CD14-positive monocyte (primary cell): ENCODE results near the gene TMEM222. TPM values are rescaled to one million over a fixed set of nuclear protein-coding genes. Genes with fewer than 3 reads are reported as not detected.

Experiments
- DNase-seq, 3 donors: peaks; one replicate each; pipeline ENCODE4 v3.0.0-alpha.2; 2011 to 2022
- H2AFZ ChIP-seq: 2 replicates; pipeline ENCODE4 v1.6.0; 2012; ENCODE audit warnings: mild to moderate bottlenecking, low read depth, low read length, inconsistent platforms; ENCODE audit not compliant: insufficient read depth, poor library complexity, severe bottlenecking
- H3K27ac ChIP-seq, 2 donors: 1 replicate in 1 of 2; 2 replicates in 1 of 2; pipeline ENCODE4 v1.5.1; 2012 to 2013; ENCODE audit warnings: low read length in 2 of 2, control low read depth in 1 of 2, inconsistent platforms in 1 of 2, low read depth in 1 of 2, mild to moderate bottlenecking in 1 of 2
- H3K27me3 ChIP-seq, 2 donors: one replicate each; pipeline versions ENCODE4 v1.6.0 to v1.6.1; 2011 to 2013; ENCODE audit warnings: low read length in 2 of 2; ENCODE audit not compliant: control insufficient read depth in 2 of 2, insufficient read depth in 2 of 2
- H3K36me3 ChIP-seq, 2 donors: replicated peaks in 1 of 2; 1 replicate in 1 of 2; 2 replicates in 1 of 2; pipeline versions ENCODE4 v1.5.1 to v1.6.1; 2012 to 2013; ENCODE audit warnings: low read length in 2 of 2, control low read depth in 1 of 2, inconsistent platforms in 1 of 2, mild to moderate bottlenecking in 1 of 2; ENCODE audit not compliant: insufficient read depth in 2 of 2, control insufficient read depth in 1 of 2
- H3K4me1 ChIP-seq, 2 donors: 1 replicate in 1 of 2; 2 replicates in 1 of 2; pipeline versions ENCODE4 v1.5.1 to v1.6.1; 2012 to 2013; ENCODE audit warnings: low read length in 2 of 2, control low read depth in 1 of 2, inconsistent platforms in 1 of 2, mild to moderate bottlenecking in 1 of 2, moderate library complexity in 1 of 2; ENCODE audit not compliant: insufficient read depth in 2 of 2, control insufficient read depth in 1 of 2
- H3K4me2 ChIP-seq: replicated peaks from 2 replicates; pipeline ENCODE3; 2012; ENCODE audit warnings: low read length, moderate library complexity, mild to moderate bottlenecking; ENCODE audit not compliant: poor library complexity, severe bottlenecking; ENCODE audit errors: extremely low read depth
- H3K4me3 ChIP-seq, 3 experiments: fragments of 200-600 bp in 1 of 3; sonication (generic) in 1 of 3; replicated peaks in 1 of 3; 1 replicate in 2 of 3; 2 replicates in 1 of 3; pipeline ENCODE4 v1.5.1; 2011 to 2013; ENCODE audit warnings: low read length in 3 of 3, mild to moderate bottlenecking in 3 of 3, control low read depth in 2 of 3, low read depth in 2 of 3, inconsistent platforms in 1 of 3, moderate library complexity in 1 of 3
- H3K79me2 ChIP-seq: 2 replicates; pipeline ENCODE4 v1.6.0; 2012; ENCODE audit warnings: mild to moderate bottlenecking, control low read depth, inconsistent platforms, low read length, moderate library complexity; ENCODE audit not compliant: insufficient read depth
- H3K9ac ChIP-seq: 2 replicates; pipeline ENCODE4 v1.6.0; 2017; ENCODE audit warnings: low read length, mild to moderate bottlenecking; ENCODE audit not compliant: insufficient read depth, poor library complexity, severe bottlenecking
- H3K9me3 ChIP-seq, 2 donors: replicated peaks in 1 of 2; 1 replicate in 1 of 2; 2 replicates in 1 of 2; pipeline versions ENCODE4 v1.5.1 to v1.6.1; 2012 to 2013; ENCODE audit warnings: low read length in 2 of 2, control low read depth in 1 of 2; ENCODE audit not compliant: control insufficient read depth in 1 of 2, insufficient read depth in 1 of 2
- H4K20me1 ChIP-seq: 2 replicates; pipeline ENCODE4 v1.6.0; 2012; ENCODE audit warnings: mild to moderate bottlenecking, low read length, control low read depth, moderate library complexity; ENCODE audit not compliant: insufficient read depth
- H3K27ac Mint-ChIP-seq, 7 donors: one replicate each; pipeline ENCODE4 v1.8.0; 2020; ENCODE audit warnings: mild to moderate bottlenecking in 7 of 7, mixed read lengths in 7 of 7, moderate library complexity in 6 of 7, inconsistent platforms in 2 of 7
- H3K27me3 Mint-ChIP-seq, 3 donors: one replicate each; pipeline ENCODE4 v1.8.0; 2021 to 2022; ENCODE audit warnings: low read depth in 3 of 3, mild to moderate bottlenecking in 3 of 3, mixed read lengths in 3 of 3, moderate library complexity in 3 of 3, inconsistent platforms in 1 of 3
- H3K36me3 Mint-ChIP-seq, 2 donors: one replicate each; pipeline ENCODE4 v1.8.0; 2020; ENCODE audit warnings: mixed read lengths in 2 of 2, inconsistent platforms in 1 of 2, mild to moderate bottlenecking in 1 of 2
- H3K4me1 Mint-ChIP-seq: one replicate; pipeline ENCODE4 v1.8.0; 2020; ENCODE audit warnings: mild to moderate bottlenecking, mixed read lengths
- H3K4me3 Mint-ChIP-seq, 2 donors: one replicate each; pipeline ENCODE4 v1.8.0; 2020; ENCODE audit warnings: mild to moderate bottlenecking in 2 of 2, mixed read lengths in 2 of 2, moderate library complexity in 1 of 2
- H3K9me3 Mint-ChIP-seq, 7 donors: one replicate each; pipeline ENCODE4 v1.8.0; 2020 to 2022; ENCODE audit warnings: mixed read lengths in 7 of 7, mild to moderate bottlenecking in 6 of 7, moderate library complexity in 6 of 7, inconsistent platforms in 2 of 7
- WGBS: methylation state at CpG from one replicate; pipeline ENCODE4 v1.1.5; 2013; ENCODE audit warnings: missing lambda C conversion rate; ENCODE audit not compliant: insufficient coverage; 5-methylcytosine and 5-hydroxymethylcytosine counted together
- intact Hi-C, 2 donors: fragments of 100-400 bp; cut with micrococcal nuclease; formaldehyde crosslinking; loops; one replicate each; pipeline versions ENCODE4 v1.15.0 to v1.15.1; 2023
- polyA plus RNA-seq, 3 donors: library from polyadenylated mRNA; depleted of rRNA in 1 of 3; unstranded in 2 of 3; stranded (reverse) in 1 of 3; fragments of 300-500 nt in 2 of 3; fragments of >200 nt in 1 of 3; fragmentation: Illumina TruSeq in 2 of 3; gene quantifications; 1 replicate in 2 of 3; 2 replicates in 1 of 3; pipeline ENCODE4 v1.2.3, GENCODE V29; 2012 to 2021
- TF ChIP-seq, protein P1 (sequence below): fragments of 200-600 bp; IDR thresholded peaks from one replicate; pipeline ENCODE4 v1.8.0; 2022; ENCODE audit warnings: antibody characterized with exemption, mild to moderate bottlenecking

The TMEM222 gene
- polyA plus RNA-seq, 3 donors = 23.2 to 29.0 (median 24.6) TPM

- peaks cover 11% of the 10 kb centered on the region for H4K20me1 ChIP-seq
- peaks cover 0 to 1% (median 0%) of the 10 kb centered on the region in 3 donors for H3K27me3 Mint-ChIP-seq
- no peak overlapping the region for H3K4me2 ChIP-seq
- peaks cover 66 to 85% of the 10 kb centered on the region in 2 donors for H3K36me3 ChIP-seq
- no peak overlapping the region for H3K4me3 Mint-ChIP-seq
- no peak overlapping the region for H3K27ac Mint-ChIP-seq
- no peak overlapping the region for H3K27ac ChIP-seq
- intact Hi-C loops = loop anchor here in 1 of 2 donors (10.0 kb wide), 1 partner anchor 249 kb away; no protein-coding TSS in a partner anchor
- no peak overlapping the region for H3K9ac ChIP-seq
- peaks cover 73 to 95% of the 10 kb centered on the region in 2 donors for H3K36me3 Mint-ChIP-seq
- TF ChIP-seq, protein P1, sequence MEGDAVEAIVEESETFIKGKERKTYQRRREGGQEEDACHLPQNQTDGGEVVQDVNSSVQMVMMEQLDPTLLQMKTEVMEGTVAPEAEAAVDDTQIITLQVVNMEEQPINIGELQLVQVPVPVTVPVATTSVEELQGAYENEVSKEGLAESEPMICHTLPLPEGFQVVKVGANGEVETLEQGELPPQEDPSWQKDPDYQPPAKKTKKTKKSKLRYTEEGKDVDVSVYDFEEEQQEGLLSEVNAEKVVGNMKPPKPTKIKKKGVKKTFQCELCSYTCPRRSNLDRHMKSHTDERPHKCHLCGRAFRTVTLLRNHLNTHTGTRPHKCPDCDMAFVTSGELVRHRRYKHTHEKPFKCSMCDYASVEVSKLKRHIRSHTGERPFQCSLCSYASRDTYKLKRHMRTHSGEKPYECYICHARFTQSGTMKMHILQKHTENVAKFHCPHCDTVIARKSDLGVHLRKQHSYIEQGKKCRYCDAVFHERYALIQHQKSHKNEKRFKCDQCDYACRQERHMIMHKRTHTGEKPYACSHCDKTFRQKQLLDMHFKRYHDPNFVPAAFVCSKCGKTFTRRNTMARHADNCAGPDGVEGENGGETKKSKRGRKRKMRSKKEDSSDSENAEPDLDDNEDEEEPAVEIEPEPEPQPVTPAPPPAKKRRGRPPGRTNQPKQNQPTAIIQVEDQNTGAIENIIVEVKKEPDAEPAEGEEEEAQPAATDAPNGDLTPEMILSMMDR = no peak
- no peaks in the 10 kb centered on the region for H3K27me3 ChIP-seq
- no peak overlapping the region for H2AFZ ChIP-seq
- H3K4me1 Mint-ChIP-seq = peaks cover under 1% of the 10 kb centered on the region
- no peak for DNase-seq
- no peaks in the 10 kb centered on the region for H3K79me2 ChIP-seq
- H3K4me1 ChIP-seq = peaks cover 3 to 4% of the 10 kb centered on the region in 2 donors
- no peaks in the 10 kb centered on the region for H3K9me3 ChIP-seq
- H3K9me3 Mint-ChIP-seq = no peaks in the 10 kb centered on the region
- H3K4me3 ChIP-seq = no peak overlapping the region
- no CpG with 5 or more reads among the region's 8 CpGs for WGBS
Observed at GRCh38 chr1:27293915-27294314, 28.0 kb upstream of the TMEM222 start.

DNA sequence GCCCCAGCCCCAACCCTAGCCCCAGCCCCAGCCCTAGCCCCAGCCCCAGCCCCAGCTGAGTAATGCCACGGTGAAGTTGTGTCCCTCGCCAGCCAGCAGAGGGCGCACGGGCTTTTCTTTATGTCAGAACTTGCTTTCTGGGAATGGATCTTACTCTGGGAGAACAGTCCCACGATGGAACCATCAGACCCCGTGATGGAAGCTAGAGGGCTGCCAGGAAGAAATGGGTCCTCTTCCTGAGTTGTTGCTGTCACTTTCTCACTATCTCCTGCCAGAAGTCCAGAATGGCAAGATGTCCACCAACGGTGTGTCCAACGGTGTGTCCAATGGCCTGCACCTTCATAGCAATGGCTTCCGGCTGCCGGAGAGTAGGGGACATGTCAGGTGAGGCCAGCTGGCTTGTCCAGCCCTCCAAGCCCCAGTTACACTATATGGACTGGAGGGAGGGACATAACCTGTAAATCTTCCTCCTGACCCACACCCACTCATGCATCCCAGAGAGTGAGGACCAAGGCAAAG is 25.1 kb upstream of the TMEM222 start:
- Mint-ChIP-seq H3K36me3 (peaks cover 73 to 90% of the 10 kb centered on the region in 2 donors), H3K4me1 (peaks cover 23% of the 10 kb centered on the region), H3K27ac (peak overlapping the region in 1 of 7 donors; percentile 66), H3K9me3 (no peaks in the 10 kb centered on the region), H3K27me3 (peaks cover 0 to 1% (median 0%) of the 10 kb centered on the region in 3 donors), H3K4me3 (no peak overlapping the region)
- peaks cover 25 to 26% of the 10 kb centered on the region in 2 donors for H3K4me1 ChIP-seq
- no peak overlapping the region for H3K4me2 ChIP-seq
- H3K27me3 ChIP-seq = no peaks in the 10 kb centered on the region
- no peak overlapping the region for H2AFZ ChIP-seq
- H3K36me3 ChIP-seq = peaks cover 66 to 86% of the 10 kb centered on the region in 2 donors
- intact Hi-C loops = loop anchor here in 1 of 2 donors (10.0 kb wide), 1 partner anchor 252 kb away; no protein-coding TSS in a partner anchor
- H4K20me1 ChIP-seq = peaks cover 34% of the 10 kb centered on the region
- TF ChIP-seq, protein P1 = peak; percentile 79
- DNase-seq = peak; percentile 29 to 56 (median 45)
- no peak overlapping the region for H3K4me3 ChIP-seq
- H3K27ac ChIP-seq = peak overlapping the region in 1 of 2 donors; percentile 28
- WGBS = 29% methylated on average over 8 of the region's 10 CpGs
- no peaks in the 10 kb centered on the region for H3K9me3 ChIP-seq
- no peaks in the 10 kb centered on the region for H3K79me2 ChIP-seq
- H3K9ac ChIP-seq = no peak overlapping the region
